ENCODE data around the gene NUDT22. TPM values are rescaled to one million over a fixed set of nuclear protein-coding genes. Genes with fewer than 3 reads are reported as not detected.

The NUDT22 gene
- total RNA-seq, 3 donors from 2014 or later, result 34.2 to 58.0 (median 36.7) TPM

GRCh38 chr11:64230985-64231365 lies 4.9 kb downstream of the NUDT22 start:
- TF ChIP-seq CTCF (IDR thresholded peaks at IDR 0.05) (no peak), POLR2A (IDR thresholded peaks at IDR 0.05) (no peak), POLR2AphosphoS5 (IDR thresholded peaks at IDR 0.05) (no peak)
- Histone ChIP-seq H3K27me3 (no peaks in the 10 kb centered on the region), H3K9me3 (no peaks in the 10 kb centered on the region), H3K4me3 (peak overlapping the region; percentile 65 to 79 (median 77)), H3K4me1 (peaks cover 12 to 15% of the 10 kb centered on the region in 2 donors), H3K36me3 (no peaks in the 10 kb centered on the region), H3K27ac (peak overlapping the region; percentile 94)
- intact Hi-C loops (cut with DNase I; ENCODE audit: low total_unique reads), result no loop called here
- DNase-seq (ENCODE audit: low spot score in 2 of 2), result no peak

DNA sequence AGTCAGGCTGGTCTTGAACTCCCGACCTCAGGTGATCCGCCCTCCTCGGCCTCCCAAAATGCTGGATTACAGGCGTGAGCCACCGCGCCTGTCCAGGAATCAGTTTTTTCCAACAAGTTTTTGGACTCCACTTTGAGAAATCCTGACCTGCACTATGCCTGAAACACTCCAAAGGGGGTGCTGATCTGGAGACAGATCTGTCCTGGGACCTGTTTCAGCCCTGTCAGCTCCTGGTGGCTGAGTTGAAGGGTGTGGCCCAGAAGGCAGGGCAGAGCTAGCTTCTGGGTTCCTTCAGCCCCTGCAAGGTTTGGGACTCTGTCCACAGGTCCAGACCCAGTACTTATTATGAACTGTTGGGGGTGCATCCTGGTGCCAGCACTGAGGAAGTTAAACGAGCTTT lies 5.5 kb downstream of the NUDT22 start:
- H3K4me1 ChIP-seq, result peaks cover 12 to 16% of the 10 kb centered on the region in 2 donors
- no peak for DNase-seq (ENCODE audit: low spot score in 2 of 2)

DNA sequence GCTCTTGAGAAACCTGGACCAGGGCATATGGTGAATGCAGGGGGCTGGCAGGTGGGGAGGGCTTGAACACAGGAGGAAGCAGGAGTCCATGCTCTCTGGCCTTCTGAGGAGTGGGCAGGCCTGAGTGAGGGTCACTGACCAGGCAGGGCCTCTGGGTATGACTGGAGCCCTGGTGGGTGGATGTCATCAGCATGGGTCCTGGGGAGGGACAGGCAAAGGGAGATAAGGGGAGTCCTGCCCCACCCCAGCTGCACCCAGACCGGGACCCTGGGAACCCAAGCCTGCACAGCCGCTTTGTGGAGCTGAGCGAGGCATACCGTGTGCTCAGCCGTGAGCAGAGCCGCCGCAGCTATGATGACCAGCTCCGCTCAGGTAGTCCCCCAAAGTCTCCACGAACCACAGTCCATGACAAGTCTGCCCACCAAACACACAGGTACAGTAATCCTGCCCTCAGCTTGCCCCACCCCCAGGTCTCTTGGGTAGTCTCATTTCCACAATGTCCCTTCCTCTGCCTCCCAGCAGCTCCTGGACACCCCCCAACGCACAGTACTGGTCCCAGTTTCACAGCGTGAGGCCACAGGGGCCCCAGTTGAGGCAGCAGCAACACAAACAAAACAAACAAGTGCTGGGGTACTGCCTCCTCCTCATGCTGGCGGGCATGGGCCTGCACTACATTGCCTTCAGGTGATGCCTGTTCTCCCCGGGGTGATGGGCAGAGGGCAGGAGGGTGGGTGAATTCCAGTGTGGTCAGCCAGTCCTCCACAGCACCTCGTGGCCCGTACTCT lies 6.3 kb downstream of the NUDT22 start:
- H3K27me3 ChIP-seq, result no peaks in the 10 kb centered on the region
- intact Hi-C loops (cut with DNase I; ENCODE audit: low total_unique reads), result no loop called here
- no peak for TF ChIP-seq POLR2AphosphoS5 (IDR thresholded peaks at IDR 0.05)
- TF ChIP-seq POLR2A (IDR thresholded peaks at IDR 0.05), result no peak
- TF ChIP-seq CTCF (IDR thresholded peaks at IDR 0.05), result no peak
- no peak overlapping the region for H3K27ac ChIP-seq
- H3K36me3 ChIP-seq, result no peaks in the 10 kb centered on the region
- no peaks in the 10 kb centered on the region for H3K9me3 ChIP-seq
- H3K4me3 ChIP-seq, result no peak overlapping the region
- no peak for DNase-seq (ENCODE audit: low spot score in 2 of 2)
- H3K4me1 ChIP-seq, result peaks cover 8 to 16% of the 10 kb centered on the region in 2 donors

More for the DNA sequence above, 5.5 kb downstream of the NUDT22 start:
- no peaks in the 10 kb centered on the region for H3K27me3 ChIP-seq
- TF ChIP-seq CTCF (IDR thresholded peaks at IDR 0.05) (no peak), POLR2A (IDR thresholded peaks at IDR 0.05) (no peak), POLR2AphosphoS5 (IDR thresholded peaks at IDR 0.05) (no peak)
- no peak overlapping the region for H3K4me3 ChIP-seq
- intact Hi-C loops (cut with DNase I; ENCODE audit: low total_unique reads), result no loop called here
- H3K27ac ChIP-seq, result no peak overlapping the region
- no peaks in the 10 kb centered on the region for H3K36me3 ChIP-seq
- H3K9me3 ChIP-seq, result no peaks in the 10 kb centered on the region

DNA sequence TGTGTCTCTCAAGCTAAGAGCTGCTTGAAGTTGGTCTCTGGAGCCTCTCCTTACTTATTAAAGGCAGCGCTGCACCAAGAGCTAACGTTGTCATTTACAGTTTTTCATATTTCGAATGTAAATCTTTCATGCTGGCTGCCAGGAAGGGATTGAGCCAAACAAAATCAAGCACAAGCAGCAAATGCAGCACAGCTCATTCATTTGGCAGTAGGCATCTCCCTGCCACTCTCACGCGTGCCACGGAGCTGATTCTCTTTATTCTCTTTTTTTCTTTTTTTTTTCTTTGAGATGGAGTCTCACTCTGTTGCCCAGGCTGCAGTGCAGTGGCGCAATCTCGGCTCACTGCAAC lies 6.9 kb downstream of the NUDT22 start:
- no peak overlapping the region for H3K4me3 ChIP-seq
- no peaks in the 10 kb centered on the region for H3K36me3 ChIP-seq
- intact Hi-C loops (cut with DNase I; ENCODE audit: low total_unique reads), result no loop called here
- H3K4me1 ChIP-seq, result peaks cover 8 to 16% of the 10 kb centered on the region in 2 donors
- H3K27ac ChIP-seq, result no peak overlapping the region
- DNase-seq (ENCODE audit: low spot score in 2 of 2), result no peak
- H3K9me3 ChIP-seq, result no peaks in the 10 kb centered on the region
- H3K27me3 ChIP-seq, result no peaks in the 10 kb centered on the region
- TF ChIP-seq POLR2A (IDR thresholded peaks at IDR 0.05) (no peak), POLR2AphosphoS5 (IDR thresholded peaks at IDR 0.05) (no peak), CTCF (IDR thresholded peaks at IDR 0.05) (no peak)

DNA sequence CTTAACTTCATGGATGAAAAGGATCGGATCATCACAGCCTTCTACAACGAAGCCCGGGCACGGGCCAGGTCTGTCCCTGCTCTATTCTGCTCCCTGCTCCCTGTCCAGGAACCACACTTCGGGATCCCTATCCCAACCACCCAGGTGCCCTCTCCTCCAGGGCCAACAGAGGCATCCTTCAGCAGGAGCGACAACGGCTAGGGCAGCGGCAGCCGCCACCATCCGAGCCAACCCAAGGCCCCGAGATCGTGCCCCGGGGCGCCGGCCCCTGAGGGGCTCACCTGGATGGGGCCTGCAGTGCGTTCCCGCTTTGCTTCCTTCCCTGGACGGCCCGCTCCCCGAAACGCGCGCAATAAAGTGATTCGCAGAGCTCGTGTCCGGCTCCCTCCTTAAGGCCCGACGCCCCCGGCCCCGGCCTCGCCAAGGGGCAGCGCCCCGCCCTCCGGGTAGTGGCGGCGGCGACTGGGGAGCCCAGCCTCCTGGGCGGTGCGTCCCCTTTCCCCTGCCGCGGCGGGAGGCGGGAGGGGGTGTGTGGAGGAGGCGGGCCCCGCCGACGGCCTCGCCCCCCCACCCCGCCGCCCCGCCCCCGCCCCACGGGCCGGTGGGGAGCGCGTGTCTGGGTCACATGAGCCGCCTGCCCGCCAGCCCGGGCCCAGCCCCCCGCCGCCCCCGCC lies 8.0 kb downstream of the NUDT22 start, which contains the start of gene VEGFB:
VEGFB (plus strand) TSS at position 672 of the 674 bp plus-strand sequence. CDS start 250 bp downstream, outside the sequence.
- Histone ChIP-seq H3K27ac (peak within 1 kb of the TSS; percentile 78 to 94), H3K4me3 (peak within 1 kb of the TSS; percentile 71 to 96 (median 75)), H3K4me1 (peaks cover 8 to 16% of the 10 kb centered on the region in 2 donors), H3K9me3 (no peaks in the 10 kb centered on the region), H3K27me3 (no peaks in the 10 kb centered on the region), H3K36me3 (no peaks in the 10 kb centered on the region)
- DNase-seq (ENCODE audit: low spot score in 2 of 2), result no peak
- TF ChIP-seq POLR2AphosphoS5 (IDR thresholded peaks at IDR 0.05) (peak in 2 of 3 donors; percentile 20 to 32), CTCF (IDR thresholded peaks at IDR 0.05) (no peak), POLR2A (IDR thresholded peaks at IDR 0.05) (peak; percentile 24)
- intact Hi-C loops (cut with DNase I; ENCODE audit: low total_unique reads), result no loop called here
